Colon (tissue), 2 donors: ENCODE measurements around the gene VAMP2.

Experiments used
- FAIRE-seq: peaks from 2 replicates; lab custom pipeline; 2012; peaks lifted over from hg19 to GRCh38; lab: Jason Lieb, UNC
- donor health status: control.
- donor health status: control.

The VAMP2 gene, protein sequence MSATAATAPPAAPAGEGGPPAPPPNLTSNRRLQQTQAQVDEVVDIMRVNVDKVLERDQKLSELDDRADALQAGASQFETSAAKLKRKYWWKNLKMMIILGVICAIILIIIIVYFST

GRCh38 chr17:8162233-8162996 is at the start of gene VAMP2:
TSS of gene VAMP2 (minus strand) at chr17:8162948. CDS start at chr17:8162879, 69 bp downstream.
- FAIRE-seq, result no peak

DNA sequence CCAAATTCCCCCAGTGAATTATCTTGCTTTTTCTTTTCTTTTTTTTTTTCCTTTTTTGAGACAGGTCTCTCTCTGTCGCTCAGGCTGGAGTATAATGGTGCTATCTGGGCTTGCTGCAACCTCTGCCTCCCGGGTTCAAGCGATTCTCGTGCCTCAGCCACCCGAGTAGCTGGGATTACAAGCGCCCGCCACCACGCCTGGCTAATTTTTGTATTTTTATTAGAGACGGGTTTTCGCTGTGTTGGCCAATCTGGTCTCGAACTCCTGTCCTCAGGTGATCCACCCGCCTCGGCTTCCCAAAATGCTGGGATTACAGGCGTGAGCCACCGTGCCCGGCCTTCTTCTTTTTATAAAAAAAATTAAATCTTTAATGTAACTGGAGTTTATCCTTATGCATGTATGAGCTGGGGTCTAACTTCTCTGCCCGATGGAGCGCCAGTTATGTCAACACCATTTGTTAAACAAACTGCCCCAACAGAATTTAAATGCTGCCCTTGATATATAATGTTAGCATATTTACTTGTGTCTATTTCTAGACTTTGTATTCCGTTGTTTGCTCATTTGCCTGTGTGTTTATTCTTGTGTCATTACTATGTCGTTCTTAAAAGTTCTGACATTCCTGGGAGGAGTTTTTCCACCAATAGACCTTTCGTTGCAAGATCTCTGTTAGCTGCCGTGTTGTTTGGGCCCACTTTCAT is 48.2 kb upstream of the VAMP2 start:
- no peak for FAIRE-seq

GRCh38 chr17:8209907-8210760 is 47.4 kb upstream of the VAMP2 start, which contains the start of gene AURKB:
TSS of gene AURKB (minus strand) at chr17:8210575. CDS start at chr17:8210224, 351 bp downstream.
- no peak for FAIRE-seq

DNA sequence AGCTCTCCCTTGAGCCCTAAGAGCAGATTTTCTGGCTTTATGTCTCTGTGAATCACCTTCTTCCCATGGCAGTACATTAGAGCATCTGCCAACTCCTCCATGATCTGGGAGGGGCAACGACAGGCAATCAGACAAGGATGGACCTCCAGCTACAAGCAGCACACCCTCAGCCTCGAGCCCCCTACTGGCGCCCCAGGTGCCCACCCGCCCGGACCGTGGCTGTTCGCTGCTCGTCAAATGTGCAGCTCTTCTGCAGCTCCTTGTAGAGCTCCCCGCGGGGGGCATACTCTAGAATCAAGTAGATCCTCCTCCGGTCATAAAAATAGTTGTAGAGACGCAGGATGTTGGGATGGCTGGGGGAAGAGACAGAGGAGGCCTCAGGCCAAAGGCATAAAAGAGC is 43.8 kb upstream of the VAMP2 start:
- no peak for FAIRE-seq

GRCh38 chr17:8204761-8205555 is 42.2 kb upstream of the VAMP2 start:
- FAIRE-seq, result no peak

GRCh38 chr17:8192070-8192815 is 29.5 kb upstream of the VAMP2 start:
- no peak for FAIRE-seq

GRCh38 chr17:8190506-8190905 is 27.8 kb upstream of the VAMP2 start:
- FAIRE-seq, result no peak

DNA sequence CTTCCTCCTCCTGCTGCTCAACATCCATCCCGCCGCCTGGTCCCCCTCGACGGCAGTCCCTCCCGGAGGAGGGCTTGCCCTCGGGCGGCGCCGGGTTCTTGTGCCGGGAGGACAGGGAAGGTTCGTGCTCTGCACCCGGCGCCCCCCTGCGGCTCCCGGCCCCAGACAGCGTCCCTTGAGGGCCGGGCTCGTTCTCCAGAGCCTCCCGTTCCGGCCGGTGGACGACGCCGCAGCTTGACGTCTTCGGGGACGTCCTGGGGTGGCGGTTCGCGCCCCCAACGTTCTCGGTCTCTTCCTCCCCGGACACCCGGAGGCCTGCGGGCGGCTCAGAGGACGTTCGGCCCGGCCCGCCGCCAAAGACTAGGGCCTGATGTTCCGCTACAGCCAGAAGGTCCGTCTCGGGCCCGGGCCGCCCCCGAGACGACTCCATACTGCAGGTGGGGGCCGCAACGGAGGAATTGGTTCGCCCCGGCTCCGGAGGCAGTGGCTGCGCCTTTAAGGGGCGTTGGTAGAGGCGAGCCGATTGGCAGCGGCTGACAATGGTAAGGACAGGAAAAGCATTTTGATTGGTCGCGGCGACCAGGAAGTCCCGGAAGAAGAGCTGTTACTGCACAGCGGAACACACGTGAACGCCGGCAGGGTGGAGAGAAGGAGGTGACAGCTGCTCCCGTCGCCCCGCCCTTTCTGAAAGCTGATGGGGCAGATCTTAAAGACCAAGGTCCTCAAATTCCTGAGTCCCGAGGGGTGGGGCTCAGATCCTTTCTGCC is 27.1 kb upstream of the VAMP2 start, which contains the start of gene BORCS6:
TSS of gene BORCS6 (minus strand) at position 470 of the 767 bp plus-strand sequence. CDS start at position 430, 40 bp downstream.
- no peak for FAIRE-seq

- FAIRE-seq, result no peak
Measured at GRCh38 chr17:8189041-8189710, 26.4 kb upstream of the VAMP2 start.

DNA sequence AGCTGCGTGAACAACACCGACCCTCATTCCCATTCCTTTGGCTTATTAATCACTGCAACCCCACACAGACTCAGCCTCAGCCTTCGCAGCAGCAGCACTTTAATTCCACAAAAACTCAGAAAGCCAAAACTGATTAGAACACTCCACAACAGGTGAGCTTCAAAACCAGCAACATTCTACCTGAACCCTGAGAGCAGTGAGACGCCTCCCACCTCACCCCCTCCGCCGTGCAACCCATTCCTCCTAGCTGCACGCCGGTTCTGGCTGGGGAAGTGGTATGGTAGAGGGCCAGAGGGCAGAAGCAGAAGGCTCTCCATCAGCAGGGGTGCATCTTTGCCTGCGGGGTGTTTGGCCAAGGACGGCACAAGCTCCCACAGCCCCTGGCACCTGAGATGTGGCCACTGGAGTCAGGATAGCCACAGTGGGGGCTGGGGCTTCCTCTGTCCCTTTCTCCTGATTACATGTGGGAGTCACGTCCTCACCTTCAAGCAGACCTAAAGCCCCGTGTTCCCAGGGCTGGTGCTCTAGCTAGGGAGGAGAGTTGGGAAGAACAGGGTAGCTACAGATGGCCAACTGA is 25.6 kb upstream of the VAMP2 start:
- no peak for FAIRE-seq

- FAIRE-seq, result no peak
Measured at GRCh38 chr17:8187517-8188262, 24.9 kb upstream of the VAMP2 start.

DNA sequence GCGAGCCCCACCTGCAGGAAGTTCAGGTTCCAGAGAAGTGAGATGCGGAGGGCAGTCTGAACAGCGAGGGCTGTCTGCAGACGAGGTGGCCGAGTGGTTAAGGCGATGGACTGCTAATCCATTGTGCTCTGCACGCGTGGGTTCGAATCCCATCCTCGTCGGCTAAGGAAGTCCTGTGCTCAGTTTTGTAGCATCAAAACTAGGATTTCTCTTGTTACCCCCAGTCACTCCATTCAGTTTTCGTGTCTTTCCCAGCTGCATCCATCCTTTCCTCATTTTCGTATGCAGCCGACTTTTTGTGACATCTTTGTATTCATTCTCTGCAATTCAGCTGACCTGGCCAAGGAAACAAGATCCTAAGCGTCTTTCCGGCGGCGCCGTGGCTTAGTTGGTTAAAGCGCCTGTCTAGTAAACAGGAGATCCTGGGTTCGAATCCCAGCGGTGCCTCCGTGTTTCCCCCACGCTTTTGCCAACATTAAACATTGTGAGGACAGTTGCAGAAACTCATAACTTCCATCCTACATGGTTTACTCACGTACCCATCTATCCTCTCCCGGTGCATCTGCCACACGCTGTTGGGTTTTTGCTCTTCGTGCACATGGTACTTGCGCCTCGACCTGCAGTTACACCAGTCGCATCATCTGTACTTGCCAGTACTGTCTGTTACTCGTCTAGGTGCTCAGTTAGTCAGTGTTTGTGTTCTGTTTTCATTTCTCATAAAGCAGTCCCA is 24.2 kb upstream of the VAMP2 start:
- no peak for FAIRE-seq

GRCh38 chr17:8186446-8186786 is 23.7 kb upstream of the VAMP2 start:
- no peak for FAIRE-seq

DNA sequence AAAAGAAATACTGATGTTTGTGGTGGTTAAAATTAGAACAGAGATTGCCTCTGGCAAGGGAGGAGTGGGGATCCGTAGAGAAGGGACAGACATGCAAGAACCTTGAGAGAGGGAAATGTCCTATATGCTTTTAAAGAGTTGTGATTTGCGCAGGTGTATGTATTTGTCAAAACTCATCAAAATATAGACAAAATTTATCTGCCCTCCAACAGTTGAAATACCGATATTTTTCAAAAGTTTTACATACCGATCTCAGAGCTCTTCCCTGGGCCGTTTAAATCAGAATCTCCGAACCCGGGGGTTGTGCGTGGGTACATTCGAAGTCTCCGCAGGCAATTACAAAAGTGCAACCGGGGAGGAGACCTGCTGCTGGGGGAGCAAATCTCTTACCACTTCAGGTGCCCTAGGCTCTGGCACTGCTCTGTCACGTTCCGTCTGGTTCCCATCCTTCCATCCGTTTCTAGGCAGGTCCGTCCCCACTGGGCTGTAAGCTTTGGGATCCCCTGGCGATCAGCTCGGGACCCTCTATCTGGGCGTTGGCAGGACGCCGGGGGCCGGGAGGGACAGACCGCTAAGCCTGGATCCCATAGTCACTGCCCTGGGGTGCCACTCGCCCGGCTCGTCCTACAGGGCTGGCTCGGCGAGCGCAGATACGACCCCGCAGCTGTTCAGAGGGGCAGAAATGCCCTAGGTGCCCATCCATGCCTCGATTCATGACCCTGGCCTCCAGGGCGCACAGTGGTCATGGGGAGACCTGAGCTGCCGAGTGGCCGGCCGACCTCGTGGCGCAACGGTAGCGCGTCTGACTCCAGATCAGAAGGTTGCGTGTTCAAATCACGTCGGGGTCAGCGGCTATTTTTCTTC is 23.1 kb upstream of the VAMP2 start:
- FAIRE-seq, result no peak

DNA sequence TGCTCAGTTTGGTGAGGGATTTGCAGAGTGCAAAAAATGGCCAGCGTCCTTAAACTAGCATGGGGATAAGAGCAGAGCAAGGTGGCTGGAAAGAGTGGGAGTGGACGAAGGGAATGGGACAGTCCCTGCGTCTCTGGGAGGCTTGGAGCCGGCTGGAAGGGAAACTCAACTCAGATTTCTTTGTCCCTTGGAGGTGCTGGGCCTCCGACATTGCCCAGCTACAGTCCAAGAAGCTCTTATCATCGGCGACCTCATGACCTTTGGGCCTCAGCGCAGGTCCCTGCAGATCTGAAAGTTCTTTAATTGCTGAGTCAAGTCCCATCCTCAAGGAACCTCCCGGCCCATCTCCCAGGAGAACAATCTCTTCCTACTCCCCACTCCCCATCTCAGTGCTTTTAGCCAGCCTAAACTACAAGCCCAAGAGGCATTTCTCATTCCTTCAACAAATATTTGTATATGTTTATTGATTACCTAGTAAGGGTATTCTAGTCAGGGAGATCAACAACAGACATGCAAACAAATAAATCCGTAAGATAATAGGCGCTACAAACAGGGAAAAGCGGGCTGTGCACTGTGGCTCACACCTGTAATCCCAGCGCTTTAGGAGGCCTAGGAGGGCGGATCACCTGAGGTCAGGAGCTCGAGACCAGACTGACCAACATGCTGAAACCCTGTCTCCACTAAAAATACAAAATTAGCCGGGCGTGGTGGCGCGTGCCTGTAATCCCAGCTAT is 14.4 kb upstream of the VAMP2 start:
- no peak for FAIRE-seq
